CD4-positive, alpha-beta T cell treated with Interleukin-12 subunit alpha and Interleukin-12 subunit beta, for 1 hour (primary cell): ENCODE results near the gene CPB1.

Experiments
- DNase-seq: peaks from one replicate; pipeline ENCODE4 v3.0.0-alpha.2; 2020

The CPB1 gene

GRCh38 chr3:148884261-148884660 is 56.6 kb downstream of the CPB1 start:
- DNase-seq: no peak

DNA sequence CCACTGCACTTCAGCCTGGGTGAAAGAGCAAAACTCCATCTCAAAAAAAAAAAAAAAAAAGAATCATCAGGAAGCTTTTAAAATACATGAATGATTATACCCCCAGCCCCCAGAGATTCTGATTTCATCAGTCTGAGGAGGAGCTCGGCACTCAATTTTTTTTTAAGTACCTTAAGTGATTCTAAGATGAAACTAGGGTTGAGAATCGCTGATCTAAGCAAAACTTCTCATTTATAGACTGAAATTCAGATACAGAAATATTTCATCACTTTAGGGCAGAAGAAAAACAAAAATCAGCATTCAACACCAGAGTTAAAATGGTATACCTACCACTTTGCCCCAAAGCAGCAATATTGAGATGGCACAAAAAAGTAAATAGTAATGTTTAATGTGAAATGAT is 62.2 kb downstream of the CPB1 start:
- DNase-seq: no peak

DNA sequence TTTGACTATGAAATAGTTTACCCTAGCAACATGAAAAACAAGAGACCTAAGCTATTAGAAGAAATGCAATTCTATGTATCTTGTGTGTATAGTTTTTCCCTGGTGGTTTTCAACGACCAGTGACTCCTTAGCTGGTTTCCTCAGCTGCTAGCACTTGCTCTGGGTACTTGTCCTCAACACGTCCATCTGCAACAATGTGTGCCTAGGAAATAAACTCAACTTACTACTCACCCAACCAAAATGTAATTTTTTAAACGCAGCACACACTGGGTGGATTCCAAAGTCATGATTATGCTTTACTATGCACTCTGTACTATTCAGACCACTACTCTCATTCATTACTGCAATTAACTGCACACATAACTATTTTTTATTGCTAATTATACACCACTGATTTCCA is 68.5 kb downstream of the CPB1 start:
- no peak for DNase-seq

GRCh38 chr3:148901987-148902791 is 74.6 kb downstream of the CPB1 start:
- DNase-seq: no peak

GRCh38 chr3:148903022-148903442 is 75.4 kb downstream of the CPB1 start:
- no peak for DNase-seq

DNA sequence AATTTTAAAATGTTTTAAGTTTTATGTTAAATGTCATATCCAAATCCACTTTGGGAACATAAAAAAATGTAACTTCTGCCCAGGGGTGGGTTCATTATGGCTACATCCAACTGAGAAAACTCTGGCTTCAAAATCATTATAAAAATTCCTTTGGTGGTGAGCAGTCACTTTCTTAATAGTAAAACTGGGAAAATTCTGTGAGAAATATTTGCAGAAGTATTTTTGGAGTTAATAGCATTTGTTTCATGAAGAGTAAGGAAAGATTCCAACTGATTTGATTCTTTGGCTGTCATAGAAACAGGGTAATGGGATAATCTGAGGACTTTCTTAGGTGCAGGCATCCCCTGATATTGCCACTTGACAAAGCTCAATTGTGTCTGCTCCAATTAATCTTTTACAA is 76.3 kb downstream of the CPB1 start:
- DNase-seq: no peak

- DNase-seq: no peak
These were observed 79.1 kb downstream of the CPB1 start for GRCh38 chr3:148906667-148907066.
